Neural cell (in vitro differentiated cells): ENCODE results near the gene ARHGDIB. TPM values are rescaled to one million over a fixed set of nuclear protein-coding genes. Genes with fewer than 3 reads are reported as not detected.
A peak's percentile ranks its signal among the peaks of the same experiment; 100 is the strongest.

Source experiments
- H2AFZ ChIP-seq: fragments of 200-600, 300-800 bp; sonication (generic), shearing (Covaris generic); 2 replicates; pipeline ENCODE4 v1.6.0; 2014; ENCODE audit warnings: low read depth, mild to moderate bottlenecking, antibody characterized with exemption, low read length, moderate library complexity
- H3F3A ChIP-seq: fragments of 200-600 bp; shearing (Covaris generic); 2 replicates; pipeline ENCODE4 v1.6.1; 2016; ENCODE audit warnings: mild to moderate bottlenecking, moderate library complexity, mixed read lengths, antibody characterized with exemption, low read length; ENCODE audit not compliant: insufficient read depth, poor library complexity, severe bottlenecking
- H3K27ac ChIP-seq: fragments of 200-600, 300-800 bp; sonication (generic), shearing (Covaris generic); 2 replicates; pipeline ENCODE4 v1.5.1; 2014; ENCODE audit warnings: mild to moderate bottlenecking, low read length, moderate library complexity
- H3K27me3 ChIP-seq: fragments of 300-800, 200-600 bp; sonication (generic), shearing (Covaris generic); 2 replicates; pipeline ENCODE4 v1.6.0; 2014; ENCODE audit warnings: mild to moderate bottlenecking, low read depth, low read length, moderate library complexity; ENCODE audit not compliant: insufficient read depth
- H3K36me3 ChIP-seq: fragments of 300-800, 200-600 bp; sonication (generic), shearing (Covaris generic); 2 replicates; pipeline ENCODE4 v1.5.1; 2014; ENCODE audit warnings: mild to moderate bottlenecking, antibody characterized with exemption, low read length, moderate library complexity; ENCODE audit not compliant: insufficient read depth
- H3K4me2 ChIP-seq: fragments of 300-800, 200-600 bp; sonication (generic), shearing (Covaris generic); 2 replicates; pipeline ENCODE4 v1.6.0; 2014; ENCODE audit warnings: mild to moderate bottlenecking, low read length
- H3K4me3 ChIP-seq: fragments of 300-800, 200-600 bp; sonication (generic), shearing (Covaris generic); 2 replicates; pipeline ENCODE4 v1.5.1; 2014; ENCODE audit warnings: mild to moderate bottlenecking, low read length, moderate library complexity
- H3K79me2 ChIP-seq: fragments of 200-600 bp; shearing (Covaris generic); replicated peaks from 2 replicates; pipeline ENCODE4 v1.6.0; 2014; ENCODE audit warnings: mild to moderate bottlenecking, low read length, moderate library complexity; ENCODE audit not compliant: insufficient read depth
- H3K9ac ChIP-seq: fragments of 300-800, 200-600 bp; sonication (generic), shearing (Covaris generic); 2 replicates; pipeline ENCODE4 v1.6.1; 2016; ENCODE audit warnings: mild to moderate bottlenecking, low read length, mixed read lengths
- H3K9me2 ChIP-seq: fragments of 200-600 bp; shearing (Covaris generic); 2 replicates; pipeline ENCODE4 v1.6.1; 2016; ENCODE audit warnings: mild to moderate bottlenecking, low read length, mixed read lengths; ENCODE audit not compliant: insufficient read depth
- H3K9me3 ChIP-seq: fragments of 200-600, 300-800 bp; sonication (generic), shearing (Covaris generic); 2 replicates; pipeline ENCODE4 v1.6.1; 2016; ENCODE audit warnings: mild to moderate bottlenecking, mixed run types, low read length, moderate library complexity, mixed read lengths
- H4K20me1 ChIP-seq: fragments of 200-600 bp; shearing (Covaris generic); 2 replicates; pipeline ENCODE4 v1.6.1; 2016; ENCODE audit warnings: mild to moderate bottlenecking, mixed run types; ENCODE audit not compliant: insufficient read depth
- CTCF ChIP-seq: fragments of 450-650 bp; IDR thresholded peaks from 2 replicates; pipeline ENCODE4 v1.5.1; 2014; ENCODE audit warnings: antibody characterized with exemption, mild to moderate bottlenecking, moderate library complexity; ENCODE audit not compliant: poor library complexity, severe bottlenecking
- EP300 ChIP-seq: fragments of 450-650 bp; conservative IDR thresholded peaks from 2 replicates; pipeline ENCODE4 v1.6.1; 2014; ENCODE audit warnings: antibody characterized with exemption, mild to moderate bottlenecking, moderate library complexity; ENCODE audit not compliant: poor library complexity, severe bottlenecking
- EZH2 ChIP-seq: fragments of 200-600, 300-800 bp; shearing (Covaris generic), sonication (generic); IDR thresholded peaks from 2 replicates; pipeline ENCODE4 v1.6.1; 2014; ENCODE audit warnings: antibody characterized with exemption, low read length, borderline replicate concordance, mild to moderate bottlenecking; ENCODE audit not compliant: insufficient read depth, poor library complexity, severe bottlenecking
- MXI1 ChIP-seq: fragments of 450-650 bp; conservative IDR thresholded peaks from 2 replicates; pipeline ENCODE4 v1.6.1; 2014; ENCODE audit warnings: antibody characterized with exemption, mild to moderate bottlenecking; ENCODE audit not compliant: poor library complexity, severe bottlenecking
- POLR2AphosphoS5 ChIP-seq: IDR thresholded peaks from 2 replicates; pipeline ENCODE4 v1.6.1; 2012
- RAD21 ChIP-seq: fragments of 450-650 bp; conservative IDR thresholded peaks from 2 replicates; pipeline ENCODE4 v1.6.1; 2014; ENCODE audit warnings: antibody characterized with exemption, mild to moderate bottlenecking, moderate library complexity
- REST ChIP-seq: IDR thresholded peaks from 2 replicates; pipeline ENCODE4 v1.6.1; 2012; ENCODE audit warnings: borderline replicate concordance
- SMC3 ChIP-seq: fragments of 450-650 bp; conservative IDR thresholded peaks from 2 replicates; pipeline ENCODE4 v1.6.1; 2014; ENCODE audit warnings: antibody characterized with exemption, mild to moderate bottlenecking, moderate library complexity; ENCODE audit not compliant: poor library complexity
- TAF1 ChIP-seq: IDR thresholded peaks from 2 replicates; pipeline ENCODE4 v1.6.1; 2012; ENCODE audit warnings: low read depth
- polyA plus RNA-seq: library from polyadenylated mRNA; depleted of rRNA; stranded (reverse); fragments of >200 nt; gene quantifications from 2 replicates; pipeline ENCODE4 v1.2.3, GENCODE V29; 2014

Gene ARHGDIB
- polyA plus RNA-seq, 1 donor from 2014 or later = 7.7 TPM

- TF ChIP-seq POLR2AphosphoS5 = no peak
Observed at GRCh38 chr12:14957551-14958168, 3.7 kb downstream of the ARHGDIB start (continued).

GRCh38 chr12:14956905-14957304 is 4.5 kb downstream of the ARHGDIB start:
- no peaks in the 10 kb centered on the region for H3K9me2 ChIP-seq
- peak overlapping the region; percentile 9 for H3K27ac ChIP-seq
- H3K9ac ChIP-seq = no peak overlapping the region
- TF ChIP-seq EP300 (no peak), TAF1 (no peak), RAD21 (no peak), POLR2AphosphoS5 (no peak), SMC3 (no peak), CTCF (no peak), EZH2 (no peak), REST (no peak), MXI1 (no peak)
- H3K27me3 ChIP-seq = no peaks in the 10 kb centered on the region
- H3K36me3 ChIP-seq = no peaks in the 10 kb centered on the region
- H3K79me2 ChIP-seq = no peaks in the 10 kb centered on the region
- no peak overlapping the region for H3K4me2 ChIP-seq
- H3K4me3 ChIP-seq = no peak overlapping the region
- no peak overlapping the region for H2AFZ ChIP-seq
- no peaks in the 10 kb centered on the region for H3K9me3 ChIP-seq
- no peaks in the 10 kb centered on the region for H4K20me1 ChIP-seq
- no peaks in the 10 kb centered on the region for H3F3A ChIP-seq

GRCh38 chr12:14956024-14956891 is 5.1 kb downstream of the ARHGDIB start:
- H3K9me3 ChIP-seq = no peaks in the 10 kb centered on the region
- no peak overlapping the region for H3K9ac ChIP-seq
- TF ChIP-seq POLR2AphosphoS5 = no peak
- no peak for TF ChIP-seq EP300
- no peak for TF ChIP-seq EZH2
- no peak for TF ChIP-seq RAD21
- TF ChIP-seq TAF1 = no peak
- no peak for TF ChIP-seq MXI1
- TF ChIP-seq SMC3 = no peak
- no peak for TF ChIP-seq REST
- TF ChIP-seq CTCF = no peak
- H3K79me2 ChIP-seq = no peaks in the 10 kb centered on the region
- no peaks in the 10 kb centered on the region for H4K20me1 ChIP-seq
- H3K9me2 ChIP-seq = no peaks in the 10 kb centered on the region
- H3K27me3 ChIP-seq = no peaks in the 10 kb centered on the region
- no peak overlapping the region for H2AFZ ChIP-seq
- no peak overlapping the region for H3K4me3 ChIP-seq
- peak overlapping the region; percentile 9 for H3K27ac ChIP-seq
- H3K36me3 ChIP-seq = no peaks in the 10 kb centered on the region
- H3K4me2 ChIP-seq = no peak overlapping the region
- no peaks in the 10 kb centered on the region for H3F3A ChIP-seq
